M059J (cell line): ENCODE measurements around the gene FPR2. TPM values are rescaled to one million over a fixed set of nuclear protein-coding genes. Genes with fewer than 3 reads are reported as not detected.
A peak's percentile ranks its signal among the peaks of the same experiment; 100 is the strongest.

ENCODE experiments used
- DNase-seq: peaks from one replicate; pipeline ENCODE4 v3.0.0-alpha.2; 2012; ENCODE audit warnings: low read depth
- total RNA-seq: library from RNA; depleted of rRNA; stranded (reverse); fragments of >200 nt; shearing (Covaris generic); gene quantifications from 2 replicates; pipeline ENCODE4 v1.2.3, GENCODE V29; 2014

FPR2 gene
- total RNA-seq, 1 experiment from 2014 or later: not detected

DNA sequence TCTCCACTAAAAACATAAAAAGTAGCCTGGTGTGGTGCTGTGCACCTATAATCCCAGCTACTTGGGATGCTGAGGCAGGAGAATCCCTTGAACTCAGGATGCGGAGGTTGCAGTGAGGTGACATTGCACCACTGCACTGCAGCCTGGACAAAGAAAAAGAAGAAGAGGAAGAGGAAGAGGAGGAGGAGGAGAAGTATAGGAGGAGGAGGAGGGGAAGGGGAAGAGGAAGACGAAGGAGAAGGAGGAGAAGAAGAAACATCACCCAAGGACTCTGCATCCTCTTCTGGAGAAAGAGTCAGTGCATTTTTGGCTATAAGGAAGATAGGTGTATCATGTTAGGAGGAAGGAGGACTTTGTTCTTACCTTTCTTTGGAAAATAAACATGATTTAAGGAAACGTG is 21.0 kb downstream of the FPR2 start:
- no peak for DNase-seq

DNA sequence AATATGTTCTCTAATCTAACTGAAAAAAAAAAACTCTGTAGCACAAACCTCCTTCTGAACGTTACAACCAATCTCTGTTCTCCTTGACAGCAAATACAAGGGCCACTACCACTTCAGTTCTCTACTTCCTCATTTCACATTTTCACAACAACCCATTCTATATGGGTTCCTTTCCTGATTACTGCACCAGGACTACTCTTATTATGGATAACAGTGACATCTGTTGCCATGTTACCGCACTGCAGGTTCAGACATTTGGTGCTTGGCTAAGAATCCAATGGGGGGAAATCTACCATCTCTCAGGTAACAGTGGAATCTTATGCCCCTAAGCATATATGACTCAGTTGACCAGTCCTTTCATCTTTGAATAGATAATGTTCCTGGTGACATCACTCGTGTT is 22.4 kb downstream of the FPR2 start:
- DNase-seq: peak; percentile 45

DNA sequence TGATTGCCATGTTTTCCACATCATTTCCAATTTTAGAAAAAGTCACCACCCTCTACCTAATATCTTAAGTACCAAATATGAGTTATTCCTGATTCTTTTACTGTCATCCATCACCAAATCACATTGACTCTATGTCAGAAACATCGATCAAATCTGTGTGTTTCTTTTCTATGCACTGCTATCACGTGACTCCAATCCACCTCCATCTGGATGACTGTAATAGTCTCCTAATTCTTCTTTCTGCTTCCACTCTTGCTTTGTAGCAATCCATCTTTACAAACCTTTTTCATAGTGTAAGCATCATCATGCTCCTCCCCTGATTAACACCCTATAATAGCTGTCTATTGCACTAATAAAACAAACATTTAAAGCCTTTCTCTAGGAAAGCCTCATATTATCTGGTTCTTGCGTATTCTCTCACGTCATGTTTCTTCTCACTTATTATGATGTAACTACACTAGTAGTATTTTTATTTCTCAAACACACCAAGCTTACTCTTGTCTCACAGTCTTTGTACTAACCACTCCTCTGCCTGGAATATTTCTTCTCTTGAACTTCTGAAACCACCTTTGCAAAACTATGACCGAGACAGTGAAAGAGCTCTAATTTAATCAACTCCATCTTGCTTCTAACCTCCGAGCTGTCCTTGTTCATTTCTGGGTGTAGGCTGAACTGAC is 23.3 kb downstream of the FPR2 start:
- no peak for DNase-seq

DNA sequence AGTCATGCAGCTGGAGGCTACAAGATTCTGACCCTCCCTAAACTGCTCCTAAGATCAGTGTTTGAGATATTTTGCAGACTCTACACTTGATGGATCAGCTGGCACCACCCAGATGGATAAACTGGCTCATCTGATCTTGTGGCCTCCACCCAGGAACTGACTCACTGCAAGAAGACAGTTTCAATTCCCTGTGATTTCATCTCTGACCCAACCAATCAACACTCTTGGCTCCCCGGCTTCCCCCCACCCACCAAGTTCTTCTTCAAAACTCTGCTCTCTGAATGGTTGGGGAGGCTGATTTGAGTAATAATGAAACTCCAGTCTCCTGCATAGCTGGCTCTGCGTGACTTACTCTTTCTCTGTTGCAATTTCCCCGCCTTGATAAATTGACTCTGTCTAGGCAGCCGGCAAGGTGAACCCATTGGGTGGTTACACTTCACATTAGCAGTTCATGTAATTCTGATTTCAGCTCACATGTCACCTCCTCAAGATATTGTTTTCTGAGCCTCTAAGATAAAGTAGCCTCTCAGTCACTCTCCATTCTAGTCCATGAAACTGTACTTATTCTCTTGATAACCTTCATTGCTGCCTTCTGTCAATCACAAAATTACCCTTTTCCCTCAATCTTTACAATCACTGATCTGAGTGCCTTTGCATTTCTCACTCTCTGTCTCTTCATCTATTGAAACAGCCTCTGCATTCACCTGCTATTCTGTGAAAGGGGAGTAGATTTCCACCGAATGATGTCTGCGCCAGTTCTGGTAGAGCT is 24.1 kb downstream of the FPR2 start:
- DNase-seq: peak; percentile 82

DNA sequence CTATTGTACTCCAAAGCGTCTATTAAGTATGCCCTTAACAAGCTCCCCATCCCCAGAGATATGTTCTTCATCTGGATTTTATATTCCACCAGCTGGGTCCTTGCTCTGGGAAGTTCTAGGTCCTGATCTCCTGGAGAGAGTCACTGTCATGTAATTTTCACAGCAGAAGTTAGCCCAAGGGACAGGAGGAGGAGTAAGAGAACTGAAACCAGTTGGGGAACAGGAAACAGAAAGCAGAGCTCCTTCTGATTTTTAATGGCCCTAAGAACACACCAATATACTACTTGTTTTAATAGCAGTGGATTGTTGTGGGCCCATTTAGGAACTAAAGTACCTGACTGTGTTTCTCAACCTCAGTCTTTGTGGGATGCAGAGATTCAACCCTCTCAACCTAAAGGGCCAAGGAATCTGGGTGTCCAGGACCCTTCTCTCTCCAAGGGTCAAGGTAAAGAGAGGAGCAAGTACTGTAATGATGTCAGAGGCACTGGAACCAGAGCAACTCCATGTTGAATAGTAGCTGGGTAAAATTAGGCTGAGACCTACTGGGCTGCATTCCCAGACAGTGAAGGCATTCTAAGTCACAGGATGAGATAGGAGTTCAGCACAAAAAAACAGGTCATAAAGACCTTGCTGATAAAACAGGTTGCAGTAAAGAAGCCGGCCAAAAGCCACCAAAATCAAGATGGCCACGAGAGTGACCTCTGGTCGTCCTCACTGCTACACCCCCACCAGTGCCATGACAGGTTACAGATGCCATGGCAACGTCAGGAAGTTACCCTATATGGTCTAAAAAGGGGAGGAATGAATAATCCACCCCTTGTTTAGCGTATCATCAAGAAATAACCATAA is 25.9 kb downstream of the FPR2 start:
- no peak for DNase-seq

DNA sequence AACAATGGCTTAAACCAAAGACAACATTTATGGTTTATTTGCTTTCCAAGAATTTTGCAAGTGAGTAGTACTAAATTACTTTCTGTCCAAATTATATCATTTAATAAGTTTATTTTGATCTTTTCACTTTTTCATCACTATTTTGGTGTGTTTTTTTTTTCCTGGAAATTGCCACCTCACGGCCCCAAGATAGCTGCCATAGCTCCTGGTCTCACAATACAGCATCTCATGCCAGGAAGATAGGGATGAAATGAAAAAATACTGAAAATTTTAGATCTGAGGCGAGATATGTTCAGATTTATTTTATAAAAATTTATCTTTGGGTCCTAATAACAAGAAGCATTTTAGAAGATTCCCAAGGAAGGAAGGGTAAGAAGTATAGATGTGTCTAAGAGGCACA is 27.0 kb downstream of the FPR2 start:
- no peak for DNase-seq

DNA sequence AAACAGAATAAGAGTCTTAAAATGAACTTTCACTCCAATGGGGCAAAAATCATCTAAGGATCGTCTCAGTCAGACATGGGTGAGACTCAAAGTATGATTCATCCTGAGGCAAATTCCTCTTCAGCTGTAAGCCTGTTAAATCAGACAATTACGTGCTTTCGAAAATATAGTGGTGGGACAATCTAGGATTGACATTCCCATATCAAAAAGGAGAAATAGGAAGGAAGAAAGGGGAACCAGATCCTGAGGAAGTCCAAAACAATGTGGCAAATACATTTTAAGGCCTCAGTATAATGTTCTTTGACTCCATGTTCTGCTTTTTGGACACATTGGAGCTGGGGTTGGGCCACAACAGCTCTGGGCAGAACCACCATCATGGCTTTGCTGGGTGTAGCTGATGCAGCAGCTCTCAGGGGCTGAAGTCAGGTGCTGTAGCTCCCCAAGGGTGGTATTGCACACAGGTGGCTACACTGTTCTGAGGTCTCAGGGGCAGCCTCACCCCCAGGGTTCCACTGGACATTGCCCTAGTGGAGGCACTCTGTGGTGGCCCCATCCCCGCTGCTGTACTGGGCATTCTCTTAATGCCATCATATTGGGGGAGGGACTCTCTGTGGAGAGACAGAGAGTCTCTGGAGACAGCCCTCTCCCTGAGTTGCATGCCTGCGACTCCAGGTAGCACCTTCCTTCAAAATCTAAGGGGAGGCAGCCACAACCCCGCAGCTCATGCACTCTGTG is 28.2 kb downstream of the FPR2 start:
- DNase-seq: peak; percentile 80

DNA sequence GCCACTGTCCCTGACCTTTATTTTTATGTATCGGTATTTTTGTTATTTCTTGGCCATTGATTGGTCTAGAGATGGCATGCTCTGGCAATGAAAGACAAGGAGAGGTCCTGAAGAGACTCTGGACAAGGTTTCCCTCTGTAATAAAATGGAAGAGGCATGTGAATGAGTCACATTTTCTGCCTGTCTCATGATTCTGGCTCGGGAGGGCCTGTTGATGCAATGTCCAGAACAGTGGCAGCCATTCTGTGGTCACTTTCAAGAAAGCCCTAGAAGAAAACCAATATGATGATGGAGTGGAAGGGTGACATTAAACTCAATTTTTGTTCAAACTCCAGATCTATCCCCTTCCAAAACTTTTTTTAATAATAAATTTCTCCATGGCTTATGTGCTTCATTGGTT is 32.0 kb downstream of the FPR2 start:
- DNase-seq: no peak

DNA sequence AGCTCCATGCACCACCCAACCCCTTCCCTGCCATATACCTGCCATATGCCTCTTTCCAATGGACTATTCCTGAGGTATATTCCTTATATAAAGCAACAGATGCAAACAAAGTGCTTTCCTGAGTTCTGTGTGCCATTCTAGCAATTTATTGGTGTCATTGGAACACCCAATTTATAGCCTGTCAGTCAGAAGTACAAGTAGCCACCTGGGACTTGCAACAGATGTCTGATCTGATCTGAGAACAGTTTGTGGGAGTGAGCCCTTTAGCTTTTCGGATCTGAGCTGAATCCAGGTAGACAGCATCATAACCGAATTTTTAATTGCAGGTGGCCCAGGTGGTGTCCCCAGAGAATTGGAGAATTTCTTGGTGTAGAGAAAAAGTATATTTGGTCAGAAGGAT is 33.0 kb downstream of the FPR2 start:
- no peak for DNase-seq

DNA sequence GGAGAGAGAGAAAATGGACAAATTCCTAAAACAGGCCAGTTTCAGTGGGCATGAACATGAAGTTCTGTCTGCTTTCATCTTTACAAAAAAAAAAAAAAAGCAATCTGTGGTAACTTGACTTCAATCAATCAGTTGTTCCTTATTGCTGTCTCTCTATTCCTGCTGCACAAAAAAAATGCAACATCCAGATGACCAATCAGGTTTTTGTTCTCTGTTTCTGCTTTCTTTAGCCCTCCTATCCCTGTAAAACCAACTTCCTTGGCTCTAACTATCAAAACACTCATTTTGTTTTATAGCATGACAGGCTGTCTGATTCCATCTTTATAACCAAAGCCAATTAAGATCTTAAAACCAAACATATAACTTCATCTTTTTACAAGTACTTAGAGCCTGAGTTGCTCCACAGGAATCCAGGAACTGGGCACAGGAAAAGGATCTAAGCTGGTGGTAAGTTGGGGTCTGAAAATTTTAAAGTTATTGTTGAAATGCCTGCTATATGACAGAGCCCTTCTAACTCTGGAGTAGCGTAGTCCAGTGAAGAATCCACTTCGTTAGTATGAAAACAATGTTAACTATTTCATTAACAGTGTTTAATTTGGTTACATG is 34.0 kb downstream of the FPR2 start, which contains the start of gene FPR3:
TSS of gene FPR3 (plus strand) at position 273 of the 606 bp plus-strand sequence. CDS start 28,592 bp downstream, outside the sequence.
- no peak for DNase-seq

DNA sequence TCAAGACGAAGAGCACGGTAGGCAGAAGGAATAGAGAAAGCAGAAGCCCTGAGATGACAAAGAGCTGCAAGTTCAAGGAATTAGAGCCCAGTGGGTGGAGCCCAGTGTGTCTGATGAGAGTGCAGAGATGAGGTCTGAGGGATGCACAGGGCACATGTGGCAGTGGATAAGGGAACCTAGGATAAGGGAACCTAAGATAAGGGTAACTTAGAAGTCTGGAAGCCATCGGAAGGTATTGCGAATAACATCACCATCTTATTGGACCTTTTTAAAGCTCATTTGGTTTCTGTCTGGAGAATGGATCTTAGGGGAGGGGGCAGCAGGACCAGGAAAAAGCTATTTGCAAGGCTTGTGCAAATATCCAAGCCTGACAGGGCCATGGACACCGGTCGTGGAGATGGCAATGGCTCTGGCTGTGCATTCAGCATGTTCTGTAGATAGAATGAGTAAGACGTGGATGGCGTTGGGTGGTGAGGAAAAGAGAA is 35.3 kb downstream of the FPR2 start:
- no peak for DNase-seq

DNA sequence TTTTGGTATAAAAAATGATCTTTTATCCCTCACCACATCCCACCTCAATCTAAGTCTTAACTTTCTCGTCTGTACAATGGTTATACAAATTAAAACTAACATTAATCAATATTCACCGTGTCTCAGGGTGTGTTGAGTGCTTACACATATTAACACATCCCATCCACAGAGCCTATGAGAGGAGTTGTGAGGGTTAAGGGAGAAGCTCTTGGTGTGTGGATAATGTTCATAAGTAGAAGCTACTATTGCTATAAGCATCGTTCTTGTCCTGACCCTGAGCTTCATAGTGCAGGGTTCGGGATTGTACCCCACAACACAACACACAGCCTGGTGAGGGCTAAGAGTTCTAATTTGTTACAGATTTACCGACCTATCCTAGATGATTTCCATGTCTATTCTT is 36.5 kb downstream of the FPR2 start:
- DNase-seq: no peak

DNA sequence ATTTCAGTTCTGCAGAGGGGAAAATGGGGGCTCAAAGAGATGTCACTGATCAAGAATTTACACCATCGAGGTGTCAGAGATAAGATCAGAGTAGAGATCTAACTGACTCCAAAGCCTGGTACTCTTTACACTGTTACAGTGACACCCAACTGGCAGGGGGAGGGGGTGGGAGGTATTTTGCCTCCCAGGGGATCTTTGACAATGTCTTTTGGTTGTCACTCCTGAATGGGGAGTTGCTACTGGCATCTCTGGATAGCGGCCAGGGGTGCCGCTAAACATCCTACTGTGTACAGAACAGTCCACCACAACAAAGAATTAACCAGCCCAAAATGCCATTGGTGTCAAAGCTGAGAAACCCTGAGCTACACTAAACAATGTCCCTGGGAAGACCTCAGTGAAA is 37.1 kb downstream of the FPR2 start:
- DNase-seq: no peak

DNA sequence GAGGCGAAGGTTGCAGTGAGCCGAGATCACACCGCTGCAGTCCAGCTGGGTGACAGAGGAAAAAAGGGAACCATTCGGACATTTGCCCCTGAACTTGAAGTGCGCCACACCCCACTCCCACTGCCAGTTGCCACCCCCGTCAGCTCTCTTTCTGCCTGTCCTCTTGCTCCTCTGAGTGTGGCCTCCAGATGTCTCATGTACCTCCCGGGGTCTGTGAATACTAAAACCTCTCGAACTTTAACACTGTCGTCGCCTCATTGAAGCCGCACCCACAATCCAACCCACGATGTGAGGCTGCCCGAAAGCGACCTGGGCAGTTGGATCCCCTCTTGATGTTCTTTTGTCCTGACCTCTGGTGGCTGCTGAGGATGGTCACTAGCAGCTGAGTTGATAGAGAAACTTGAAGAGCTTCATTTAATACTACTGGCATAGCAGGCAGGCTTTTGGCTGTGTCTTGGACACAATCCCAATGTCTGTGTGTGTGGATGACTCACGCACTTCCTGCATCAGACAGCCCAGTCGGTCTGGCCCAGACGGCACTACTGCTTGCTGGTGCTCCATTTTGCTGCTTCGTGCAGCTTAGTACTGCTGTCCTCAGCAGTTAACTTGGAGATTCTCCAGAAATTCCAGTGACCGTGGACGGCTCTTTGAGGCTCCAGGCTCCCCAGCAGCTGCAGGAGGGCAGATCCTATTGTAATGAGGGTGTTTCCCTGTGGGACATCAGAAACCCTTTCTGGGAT is 38.2 kb downstream of the FPR2 start:
- DNase-seq: peak; percentile 98

DNA sequence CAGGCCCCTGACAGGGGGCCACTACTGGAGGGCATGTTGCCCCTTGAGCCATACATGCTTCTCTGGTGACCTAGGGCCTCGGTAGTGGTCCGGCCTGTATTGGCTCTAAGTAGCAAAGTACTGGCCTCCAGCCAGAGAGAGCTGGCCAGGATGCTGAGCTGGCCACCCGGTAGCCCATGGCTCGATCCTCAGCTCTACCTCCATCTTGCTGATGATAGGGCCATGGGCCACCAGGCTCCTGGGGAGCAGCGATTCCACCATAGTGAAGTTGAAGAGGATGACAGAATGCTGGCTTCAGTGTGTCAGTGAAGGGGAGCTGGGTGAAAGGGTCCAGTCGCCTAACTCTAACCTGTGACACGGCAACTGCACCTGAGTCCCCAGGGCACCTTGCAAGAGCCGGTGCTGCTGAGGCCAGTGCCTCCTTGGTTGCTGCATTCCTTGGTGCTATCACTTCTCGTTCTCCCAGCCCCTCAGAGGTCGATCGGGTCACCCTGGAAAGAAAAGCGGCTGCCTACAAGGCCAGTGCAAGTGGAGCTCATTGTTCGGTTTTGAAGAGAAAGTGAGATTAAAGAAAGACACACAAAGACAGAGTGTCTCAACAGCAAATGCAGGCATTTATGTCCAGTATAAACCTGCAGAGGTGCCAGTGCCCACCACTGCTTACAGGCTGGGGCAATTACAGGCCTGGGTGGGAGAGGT is 38.9 kb downstream of the FPR2 start:
- DNase-seq: no peak

DNA sequence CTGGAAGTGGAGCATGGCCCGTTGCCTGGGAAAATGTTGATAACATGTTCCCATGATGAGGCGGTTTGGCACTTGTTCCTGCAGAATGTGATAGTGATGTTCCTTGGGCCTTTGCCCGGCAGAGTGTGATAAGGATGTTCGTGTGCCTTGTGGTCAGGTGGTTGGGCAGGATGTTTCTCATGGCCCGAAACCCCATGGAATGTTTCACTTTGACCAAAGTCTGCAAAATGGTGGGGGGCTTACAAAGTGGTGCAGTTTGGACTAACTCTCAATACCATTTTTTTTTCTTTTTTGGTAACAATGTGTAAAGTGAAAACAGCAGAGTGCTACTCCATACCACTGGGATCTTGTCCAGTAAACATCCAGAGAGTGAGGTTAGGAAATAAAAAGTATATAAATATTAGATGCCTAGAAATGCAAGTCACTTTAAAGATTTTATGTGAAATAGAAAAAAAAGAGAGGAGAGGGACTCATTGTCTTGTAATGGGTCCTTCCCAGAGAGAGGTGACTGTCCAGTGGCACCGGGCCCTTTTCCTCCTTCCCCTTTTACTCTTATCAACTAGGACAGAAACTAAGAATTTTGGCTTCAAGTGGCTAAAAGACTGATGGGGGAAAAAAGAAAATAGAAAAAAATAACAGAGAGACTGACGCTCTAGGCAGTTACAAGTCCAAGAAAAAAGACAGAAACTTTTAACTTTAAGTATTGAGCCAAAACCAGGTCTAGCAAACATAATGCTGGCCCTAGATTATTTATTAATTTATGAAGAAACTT is 39.7 kb downstream of the FPR2 start:
- peak; percentile 65 for DNase-seq

DNA sequence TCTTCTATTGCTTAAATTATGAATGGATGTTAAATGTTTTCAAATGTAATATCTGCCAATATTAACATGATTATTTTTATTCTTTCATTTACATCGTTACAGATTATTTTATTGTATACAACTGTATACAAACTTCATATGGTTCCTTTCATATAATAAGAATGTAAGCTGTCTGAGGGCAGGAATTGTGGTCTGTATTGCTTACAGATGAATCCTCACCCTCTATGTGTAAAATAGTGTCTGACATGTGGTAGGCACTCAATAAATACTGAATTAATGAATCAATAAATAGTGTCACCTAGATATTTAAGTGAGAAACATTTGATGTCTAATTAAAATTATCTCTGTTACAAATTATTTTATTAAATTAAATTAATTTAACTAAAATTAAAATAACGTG is 41.8 kb downstream of the FPR2 start:
- DNase-seq: no peak

DNA sequence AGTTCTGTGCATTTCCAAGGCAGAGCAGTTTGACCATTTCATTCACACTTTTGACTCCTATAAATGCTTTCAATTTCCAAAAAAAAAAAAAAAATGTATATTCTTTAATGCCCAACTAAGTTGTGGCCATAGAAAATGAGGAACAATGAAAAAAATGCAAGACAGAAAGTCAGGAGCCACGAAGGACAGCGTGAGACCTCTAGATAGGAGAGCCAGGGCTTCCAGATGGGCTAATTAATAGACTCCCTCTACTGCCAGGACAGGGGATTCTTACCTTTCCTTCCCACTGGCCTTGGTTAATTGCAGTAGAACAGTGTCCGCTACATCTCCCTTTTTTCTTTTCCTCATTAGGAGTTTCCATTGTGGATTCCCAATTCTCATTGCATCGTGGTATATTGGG is 42.5 kb downstream of the FPR2 start:
- DNase-seq: no peak

DNA sequence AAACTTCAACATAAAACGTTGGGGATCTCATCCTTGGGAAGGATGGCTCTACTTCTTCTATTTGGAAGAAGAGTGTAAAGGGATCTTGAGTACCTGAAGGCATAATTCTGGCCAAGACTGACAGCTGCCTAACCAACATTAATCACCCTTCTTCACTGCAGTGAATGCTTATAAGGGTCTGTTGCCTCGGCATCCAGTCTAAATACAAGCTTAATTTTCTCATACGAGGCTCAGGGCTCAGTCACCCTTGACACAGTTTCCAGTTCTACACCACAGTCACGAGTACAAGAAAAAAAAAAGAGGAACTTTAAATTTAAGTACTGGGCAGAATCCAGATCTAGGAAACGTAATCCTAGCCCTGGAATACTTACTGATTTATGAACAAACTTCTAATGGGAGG is 43.0 kb downstream of the FPR2 start:
- no peak for DNase-seq
